ENCODE results near the gene SLC34A1.
A peak's percentile ranks its signal among the peaks of the same experiment; 100 is the strongest.
"Not testable (repeated sequence)": the region's sequence is repeated elsewhere in the genome, so short reads cannot be mapped to it uniquely, and the experiment has no call there.

Gene SLC34A1

DNA sequence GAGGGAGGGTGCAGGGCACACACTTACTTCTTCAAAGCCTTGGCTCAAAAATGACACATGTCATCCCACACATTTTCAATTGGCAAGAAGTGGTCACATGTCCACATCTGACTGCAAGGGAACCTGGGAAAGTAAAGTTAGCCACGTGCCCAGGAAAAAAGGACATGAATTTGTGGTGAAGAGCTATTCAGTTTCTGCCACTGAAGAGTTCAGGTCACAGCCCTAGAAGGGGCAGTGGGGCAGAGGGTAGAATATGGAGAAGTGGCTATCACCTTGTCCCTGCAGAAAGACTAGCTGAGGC, 28.4 kb upstream of the SLC34A1 start:
- no peak for DNase-seq

GRCh38 chr5:177356746-177357145, 27.5 kb upstream of the SLC34A1 start:
- DNase-seq = no peak

- no peak for DNase-seq
These were observed 27.1 kb upstream of the SLC34A1 start for GRCh38 chr5:177357146-177357458.

GRCh38 chr5:177357459-177358351, 26.5 kb upstream of the SLC34A1 start, which contains the start of gene RGS14:
RGS14 (plus strand) TSS chr5:177357924; CDS start chr5:177358025, 101 bp downstream.
- DNase-seq = peak; percentile 48

GRCh38 chr5:177358370-177358819, 25.8 kb upstream of the SLC34A1 start:
- DNase-seq = no peak

DNA sequence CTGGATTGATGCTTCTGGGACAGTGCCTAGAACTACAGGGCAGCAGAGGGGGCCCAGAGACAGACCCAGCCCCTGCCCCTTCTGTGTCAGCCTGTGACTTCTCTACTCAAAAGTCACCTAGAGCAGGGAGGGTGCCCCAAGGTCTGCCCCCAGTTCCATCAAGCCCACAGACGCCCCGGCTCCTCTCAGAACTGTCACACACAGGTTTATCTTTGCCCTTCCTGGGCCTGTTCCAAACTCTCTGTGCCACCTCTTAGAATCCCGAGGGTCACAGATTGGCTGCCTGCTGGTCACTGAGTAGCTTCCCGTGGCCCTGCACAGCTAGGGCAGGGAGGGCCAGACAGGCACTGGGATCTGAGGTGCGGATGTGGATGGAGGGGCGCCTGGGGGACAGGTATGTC, 24.8 kb upstream of the SLC34A1 start:
- DNase-seq = no peak

DNA sequence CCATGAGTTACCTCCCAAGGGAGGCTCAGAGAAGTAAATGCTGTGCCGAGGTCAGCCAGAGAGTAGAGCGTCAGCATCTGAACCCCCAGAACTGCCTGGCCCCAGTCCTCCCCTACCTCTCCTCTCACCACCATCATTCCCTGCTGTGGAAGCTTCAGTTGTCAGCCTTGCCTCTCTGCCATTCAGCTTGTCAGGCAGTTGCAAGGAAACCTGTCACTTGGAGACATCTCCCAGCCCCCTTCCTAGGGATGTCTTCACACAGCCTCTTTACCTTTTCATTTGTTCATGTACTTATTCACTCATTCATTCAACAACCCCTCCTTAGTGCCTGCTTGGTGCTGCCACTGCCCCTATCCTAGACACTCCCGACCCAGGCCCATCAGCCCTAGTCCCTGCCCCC, 24.4 kb upstream of the SLC34A1 start:
- no peak for DNase-seq

- not testable (repeated sequence) for DNase-seq
These were observed 23.5 kb upstream of the SLC34A1 start for GRCh38 chr5:177360740-177361139.

DNA sequence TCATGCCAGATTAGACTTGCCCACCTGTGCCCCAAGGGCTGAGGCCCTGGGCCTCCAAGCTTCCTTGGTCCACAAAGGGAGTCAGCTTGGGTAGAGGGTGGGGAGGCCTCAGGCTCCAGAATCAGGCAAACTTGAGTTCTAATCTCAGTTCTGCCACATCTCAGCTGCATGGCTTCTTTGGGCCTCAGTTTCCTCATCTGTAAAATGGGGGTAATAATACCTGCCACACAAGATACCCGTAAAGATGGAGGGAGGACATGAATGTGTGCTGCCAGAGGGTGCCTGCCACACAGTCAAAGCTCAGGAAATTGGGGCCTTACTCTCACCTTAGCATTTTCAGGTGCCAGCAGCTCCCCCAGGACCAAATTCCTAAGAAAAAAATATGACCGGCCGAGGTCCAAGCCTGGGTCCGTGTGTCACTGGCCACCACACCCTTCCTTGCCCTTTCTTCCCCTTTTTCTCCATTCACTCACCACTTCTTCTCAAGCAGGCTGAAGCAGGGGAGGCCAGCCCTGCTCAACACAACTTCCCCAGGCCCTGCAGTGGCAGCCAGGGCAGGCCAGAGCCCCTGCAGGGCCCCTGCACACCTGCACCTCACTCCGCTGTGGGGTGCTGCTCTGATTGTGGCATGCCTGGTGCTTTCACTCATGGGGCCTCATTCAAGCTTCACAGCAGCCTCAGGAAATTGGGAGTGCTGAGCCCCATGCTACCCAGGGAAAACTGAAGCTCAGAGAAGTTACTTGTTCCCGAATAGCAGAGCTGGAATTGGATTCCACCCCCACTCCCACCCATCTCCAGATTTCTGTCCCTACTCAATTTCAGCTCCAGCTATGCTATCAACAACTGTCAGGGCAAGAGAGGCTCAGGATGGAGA, 22.6 kb upstream of the SLC34A1 start:
- DNase-seq = no peak

DNA sequence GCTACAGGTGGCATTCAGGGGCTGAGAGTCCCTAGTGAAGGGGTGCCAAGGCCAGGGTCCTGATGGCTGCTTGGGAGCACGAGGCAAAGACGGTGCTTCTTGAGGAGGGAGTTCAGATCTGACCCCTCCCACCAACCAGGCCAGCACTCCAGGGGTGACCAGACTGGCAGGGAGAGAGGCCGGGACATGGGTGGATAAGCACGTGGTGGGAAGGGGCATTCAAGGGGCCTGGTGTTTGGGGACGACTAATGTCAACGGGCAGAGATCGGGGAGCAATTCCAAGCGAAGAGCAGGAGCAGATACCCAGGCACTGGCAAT, 22.0 kb upstream of the SLC34A1 start:
- DNase-seq = no peak

DNA sequence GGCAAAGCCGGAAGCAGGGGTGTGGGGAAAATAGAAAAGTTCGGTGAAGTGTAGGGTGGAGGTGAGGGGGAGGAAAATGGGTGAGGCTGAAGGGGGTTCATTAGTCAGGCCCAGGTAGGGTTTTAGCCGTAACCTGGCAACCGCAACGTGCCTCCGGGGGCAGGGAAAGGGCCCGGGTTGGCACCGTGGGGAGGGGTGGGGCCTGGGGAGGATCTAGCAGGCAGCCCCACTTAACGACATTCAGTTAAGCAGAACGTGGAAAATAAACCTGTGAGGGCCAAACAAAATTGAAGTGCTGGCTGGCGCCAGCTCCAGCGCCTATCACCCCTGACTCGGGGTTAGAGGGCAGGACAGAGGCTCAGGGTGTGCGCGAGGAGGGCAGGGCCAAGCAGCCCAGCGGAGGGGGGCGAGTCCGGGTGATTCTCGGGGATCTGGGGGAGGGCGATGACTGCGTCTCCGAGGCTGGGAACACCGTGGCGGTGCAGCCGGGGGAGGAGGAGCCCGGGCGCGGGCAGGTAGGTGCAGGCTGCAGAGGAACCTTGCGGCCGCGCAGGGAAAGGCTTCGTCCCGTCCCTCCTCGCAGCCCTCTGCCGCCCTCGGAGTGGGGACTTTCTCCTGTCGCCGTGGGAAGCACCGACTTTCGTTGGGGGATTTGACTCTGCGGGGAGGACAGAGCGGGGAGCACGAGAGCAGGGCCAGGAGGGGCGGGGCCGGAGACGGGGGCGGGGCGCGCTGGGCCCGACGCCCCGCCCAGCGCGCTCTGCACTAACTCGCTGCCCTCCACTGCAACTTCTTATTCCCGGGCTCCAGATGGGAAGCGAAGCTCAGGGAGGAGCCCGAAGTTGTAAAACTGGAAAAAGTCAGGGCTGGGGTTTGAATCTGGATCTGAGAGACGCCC, 21.4 kb upstream of the SLC34A1 start:
- DNase-seq = peak; percentile 51

- DNase-seq = no peak
These were observed 20.7 kb upstream of the SLC34A1 start for GRCh38 chr5:177363565-177363964.

DNA sequence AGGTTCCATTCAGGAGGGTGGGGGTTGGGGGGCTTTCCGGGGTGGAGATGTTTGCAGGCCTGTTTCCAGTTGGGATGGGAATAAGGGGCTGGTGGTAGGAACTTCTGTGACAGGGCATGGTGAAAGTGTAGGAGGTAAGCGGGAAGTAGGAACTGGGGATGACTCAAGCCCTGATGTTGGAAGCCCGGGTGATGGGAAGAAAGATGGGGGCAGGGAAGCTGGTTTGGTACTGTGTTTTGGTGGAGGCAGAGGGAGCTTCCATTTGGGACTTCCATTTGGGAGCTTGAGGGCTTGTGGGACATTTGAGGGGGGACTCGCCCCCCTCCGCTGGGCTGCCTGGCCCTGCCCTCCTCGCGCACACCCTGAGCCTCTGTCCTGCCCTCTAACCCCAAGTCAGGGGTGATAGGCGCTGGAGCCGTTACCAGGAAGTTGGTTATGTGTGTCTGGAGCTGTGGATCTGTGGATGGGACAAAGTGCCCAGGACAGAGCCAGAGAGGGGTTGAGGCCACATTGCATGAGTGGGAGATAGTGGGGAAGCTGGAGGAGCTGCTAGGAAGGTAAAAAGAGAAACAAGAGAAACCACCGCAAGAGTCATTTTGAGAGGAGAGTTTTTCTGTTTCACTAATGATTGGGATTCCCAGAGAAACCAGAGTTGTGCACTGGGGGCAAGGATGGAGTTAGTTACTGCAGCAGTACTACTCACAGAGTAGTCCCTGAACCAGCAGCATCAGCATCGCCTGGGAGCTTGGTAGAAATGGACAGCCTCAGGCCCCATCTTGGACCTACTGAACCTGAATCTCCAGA, 19.9 kb upstream of the SLC34A1 start:
- no peak for DNase-seq

- no peak for DNase-seq
These were observed 18.2 kb upstream of the SLC34A1 start for GRCh38 chr5:177365845-177366527.

DNA sequence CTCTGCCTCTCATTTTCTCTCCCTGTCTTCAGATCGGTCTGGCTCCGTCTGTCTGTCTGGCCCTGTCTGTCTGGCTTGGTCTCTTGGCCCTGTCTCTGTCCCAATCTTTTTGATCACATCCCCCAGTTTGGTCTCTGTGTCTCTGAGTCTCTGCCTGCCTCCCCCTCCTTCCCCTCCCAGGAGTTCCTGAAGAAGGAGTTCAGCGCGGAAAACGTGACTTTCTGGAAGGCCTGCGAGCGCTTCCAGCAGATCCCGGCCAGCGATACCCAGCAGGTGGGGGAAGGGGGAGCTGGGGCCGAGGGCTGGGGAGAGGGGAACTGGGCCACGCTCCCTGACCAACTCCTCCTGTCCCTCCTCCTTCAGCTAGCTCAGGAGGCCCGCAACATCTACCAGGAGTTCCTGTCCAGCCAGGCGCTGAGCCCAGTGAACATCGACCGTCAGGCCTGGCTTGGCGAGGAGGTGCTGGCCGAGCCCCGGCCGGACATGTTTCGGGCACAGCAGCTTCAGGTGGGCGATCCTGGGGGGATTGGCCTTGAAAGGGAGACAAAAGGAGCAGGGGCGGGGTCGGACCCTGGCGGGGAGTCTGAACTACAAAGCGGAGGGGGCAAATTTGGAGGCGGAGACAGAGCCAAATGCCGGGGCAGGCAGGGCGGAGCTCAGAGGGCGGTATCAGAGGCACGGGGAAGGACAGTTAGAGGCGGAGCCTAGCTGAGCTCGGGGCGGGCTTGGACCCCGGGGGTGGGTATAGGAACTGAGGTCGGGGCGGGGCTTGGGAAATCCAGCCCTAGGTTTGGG, 17.5 kb upstream of the SLC34A1 start:
- no peak for DNase-seq

- DNase-seq = no peak
These were observed 16.8 kb upstream of the SLC34A1 start for GRCh38 chr5:177367323-177367848.

DNA sequence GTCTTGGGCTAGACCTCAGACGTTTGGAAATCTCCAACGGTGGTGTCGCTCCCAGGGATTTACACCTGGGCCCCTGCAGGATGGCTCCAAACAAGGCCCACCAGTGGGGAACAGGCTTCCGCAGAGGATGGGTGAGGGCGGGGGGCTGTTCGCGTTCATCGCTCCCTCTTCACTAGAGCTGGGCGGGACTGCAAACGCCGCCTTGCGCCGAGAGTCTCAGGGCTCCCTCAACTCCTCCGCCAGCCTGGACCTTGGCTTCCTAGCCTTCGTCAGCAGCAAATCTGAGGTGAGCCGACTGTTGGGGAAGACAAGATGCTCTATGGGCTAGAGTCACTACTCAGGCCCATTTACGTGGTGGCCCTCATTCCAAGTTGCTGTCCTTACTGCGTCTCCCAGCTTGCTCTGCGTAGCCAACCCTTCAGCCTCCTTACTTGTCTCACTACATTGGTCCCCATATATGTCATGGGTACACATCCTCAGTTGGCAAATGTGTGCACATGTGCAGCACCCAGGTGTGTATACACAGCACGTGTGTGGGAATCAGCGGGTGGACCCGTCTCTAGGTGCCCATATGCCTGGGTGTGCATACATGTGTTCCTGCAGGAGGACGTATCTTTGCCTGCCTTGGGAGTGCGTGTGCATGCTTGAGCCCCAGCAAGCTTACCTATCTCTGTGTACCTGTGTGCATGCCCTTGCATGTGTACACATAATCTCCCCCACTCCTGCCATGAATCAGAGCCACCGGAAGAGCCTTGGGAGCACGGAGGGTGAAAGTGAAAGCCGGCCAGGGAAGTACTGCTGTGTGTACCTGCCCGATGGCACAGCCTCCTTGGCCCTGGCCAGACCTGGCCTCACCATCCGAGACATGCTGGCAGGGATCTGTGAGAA, 16.0 kb upstream of the SLC34A1 start:
- DNase-seq = no peak

DNA sequence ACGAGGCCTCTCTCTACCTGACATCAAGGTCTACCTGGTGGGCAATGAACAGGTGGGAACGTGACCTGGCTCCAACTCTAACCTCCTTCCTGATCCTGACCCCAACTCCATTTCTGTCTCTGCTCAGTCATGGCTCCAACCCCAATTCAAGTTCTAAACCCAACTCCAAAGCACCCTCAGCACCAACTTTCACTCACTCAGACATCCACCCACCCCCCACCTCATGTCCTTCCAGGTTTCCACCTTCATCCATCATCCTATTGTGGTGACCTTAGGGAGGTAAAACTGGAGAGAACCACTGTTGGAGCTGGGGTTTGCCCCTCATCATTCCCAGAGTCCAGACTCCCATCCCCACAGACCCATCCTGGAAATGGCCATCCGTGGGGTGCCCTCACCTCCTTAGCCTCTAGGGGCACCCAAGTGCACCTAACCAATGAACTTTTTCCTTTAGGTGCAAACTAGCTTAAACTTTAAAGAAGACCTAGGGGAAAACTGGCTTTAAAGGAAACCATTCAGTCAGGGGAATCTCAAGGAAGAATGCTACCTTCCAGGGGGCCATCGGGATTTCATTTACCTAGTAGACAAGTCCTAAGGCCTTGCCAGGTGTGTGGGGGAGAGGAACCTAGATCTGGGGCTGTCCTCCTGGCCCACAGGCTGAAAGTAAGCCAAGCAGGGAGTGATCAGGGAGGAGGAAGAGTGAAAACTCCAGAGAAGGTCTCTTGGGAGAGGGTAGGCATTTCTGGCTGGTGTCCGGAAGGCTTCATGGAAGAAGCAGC, 15.2 kb upstream of the SLC34A1 start:
- DNase-seq = no peak
